ENCODE data around the gene MYH10.
"Not testable (repeated sequence)": the region's sequence is repeated elsewhere in the genome, so short reads cannot be mapped to it uniquely, and the experiment has no call there.

Gene MYH10

DNA sequence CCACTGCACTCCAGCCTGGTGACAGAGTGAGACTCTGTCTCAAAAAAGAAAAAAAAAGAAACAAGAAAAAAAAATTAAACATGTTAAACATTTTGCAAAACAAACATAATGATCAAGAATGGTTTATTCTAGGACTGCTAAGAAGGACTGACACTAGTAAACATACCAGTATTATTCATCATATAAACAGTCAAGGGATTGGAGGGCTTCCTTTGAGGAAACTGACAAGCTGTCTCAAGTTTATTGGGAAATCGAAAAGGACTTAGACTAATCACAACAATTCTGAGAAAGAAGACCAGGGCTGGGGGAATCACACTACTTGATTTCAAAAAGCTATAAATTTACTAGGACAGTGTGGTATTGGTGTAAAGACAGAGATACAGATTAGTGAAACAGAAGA is 75.5 kb downstream of the MYH10 start:
- H3K4me2 ChIP-seq (ENCODE audit: insufficient read depth, low read length): no peak overlapping the region
- H3K79me2 ChIP-seq (ENCODE audit: insufficient read depth, low read length): no peaks in the 10 kb centered on the region
- H3K4me1 ChIP-seq (ENCODE audit: insufficient read depth, low read length): no peaks in the 10 kb centered on the region
- H3K36me3 ChIP-seq (ENCODE audit: insufficient read depth, low read length): peaks cover 45% of the 10 kb centered on the region
- DNase-seq: no peak
- no peak for ATAC-seq (ENCODE audit: insufficient read depth, low read depth)
- no peak overlapping the region for H3K4me3 ChIP-seq (ENCODE audit: low read depth in 1 of 2, low read length in 2 of 2)
- no peak overlapping the region for H3K9ac ChIP-seq (ENCODE audit: low read depth, low read length)
- H3K9me3 ChIP-seq (ENCODE audit: insufficient read depth, low read length, severe bottlenecking): no peaks in the 10 kb centered on the region
- H4K20me1 ChIP-seq (ENCODE audit: insufficient read depth, low read length): no peaks in the 10 kb centered on the region
- H3K27me3 ChIP-seq (ENCODE audit: insufficient read depth, low read length, poor library complexity): no peaks in the 10 kb centered on the region
- no peak overlapping the region for H3K27ac ChIP-seq (ENCODE audit: low read length)
- H2AFZ ChIP-seq (ENCODE audit: low read depth, low read length): no peak overlapping the region
- TF ChIP-seq, protein P1, sequence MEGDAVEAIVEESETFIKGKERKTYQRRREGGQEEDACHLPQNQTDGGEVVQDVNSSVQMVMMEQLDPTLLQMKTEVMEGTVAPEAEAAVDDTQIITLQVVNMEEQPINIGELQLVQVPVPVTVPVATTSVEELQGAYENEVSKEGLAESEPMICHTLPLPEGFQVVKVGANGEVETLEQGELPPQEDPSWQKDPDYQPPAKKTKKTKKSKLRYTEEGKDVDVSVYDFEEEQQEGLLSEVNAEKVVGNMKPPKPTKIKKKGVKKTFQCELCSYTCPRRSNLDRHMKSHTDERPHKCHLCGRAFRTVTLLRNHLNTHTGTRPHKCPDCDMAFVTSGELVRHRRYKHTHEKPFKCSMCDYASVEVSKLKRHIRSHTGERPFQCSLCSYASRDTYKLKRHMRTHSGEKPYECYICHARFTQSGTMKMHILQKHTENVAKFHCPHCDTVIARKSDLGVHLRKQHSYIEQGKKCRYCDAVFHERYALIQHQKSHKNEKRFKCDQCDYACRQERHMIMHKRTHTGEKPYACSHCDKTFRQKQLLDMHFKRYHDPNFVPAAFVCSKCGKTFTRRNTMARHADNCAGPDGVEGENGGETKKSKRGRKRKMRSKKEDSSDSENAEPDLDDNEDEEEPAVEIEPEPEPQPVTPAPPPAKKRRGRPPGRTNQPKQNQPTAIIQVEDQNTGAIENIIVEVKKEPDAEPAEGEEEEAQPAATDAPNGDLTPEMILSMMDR (IDR thresholded peaks at IDR 0.05; ENCODE audit: borderline replicate concordance, extremely low read depth, low read length, poor library complexity, severe bottlenecking): no peak
- no peak for TF ChIP-seq EZH2 (IDR thresholded peaks at IDR 0.05; ENCODE audit: borderline replicate concordance, low read depth, low read length, severe bottlenecking)

DNA sequence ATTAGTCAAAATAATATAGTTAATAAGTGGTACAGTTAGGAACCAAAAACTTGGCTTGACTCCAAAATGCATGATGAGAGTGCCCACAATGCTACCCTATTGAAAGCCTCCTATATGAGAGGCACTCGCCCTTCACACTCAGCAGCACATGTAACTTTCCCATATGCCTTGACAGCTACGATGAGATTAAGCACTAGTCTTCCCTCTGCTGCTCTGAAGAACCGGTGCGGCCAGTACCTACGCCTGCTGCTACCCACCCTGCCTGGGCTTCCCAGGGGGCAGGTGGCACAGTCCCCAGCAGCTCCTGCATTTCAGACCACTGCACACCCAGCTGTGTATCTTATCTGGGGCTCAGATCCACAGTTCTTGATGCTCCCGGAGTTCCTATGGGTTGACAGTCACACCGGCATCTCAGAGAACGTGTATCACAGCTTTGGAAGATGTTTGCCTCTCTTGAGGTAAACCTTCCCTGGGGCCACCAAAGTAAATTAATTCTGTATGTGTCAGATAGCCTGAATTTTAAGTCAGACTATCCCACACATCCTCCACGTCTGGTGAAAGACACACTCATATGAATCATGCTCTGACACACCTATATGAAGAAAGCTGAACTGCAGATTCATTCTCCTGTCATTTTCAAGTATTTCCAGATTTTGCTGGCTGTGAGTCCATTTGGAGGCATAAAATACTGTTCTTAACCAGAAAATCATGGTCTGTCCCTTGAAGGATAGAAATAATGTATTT is 77.8 kb downstream of the MYH10 start:
- Histone ChIP-seq H3K4me3 (ENCODE audit: low read depth in 1 of 2, low read length in 2 of 2) (no peak overlapping the region), H4K20me1 (ENCODE audit: insufficient read depth, low read length) (no peaks in the 10 kb centered on the region), H3K27me3 (ENCODE audit: insufficient read depth, low read length, poor library complexity) (no peaks in the 10 kb centered on the region), H3K36me3 (ENCODE audit: insufficient read depth, low read length) (peaks cover 59% of the 10 kb centered on the region), H3K4me1 (ENCODE audit: insufficient read depth, low read length) (no peaks in the 10 kb centered on the region), H3K79me2 (ENCODE audit: insufficient read depth, low read length) (no peaks in the 10 kb centered on the region), H2AFZ (ENCODE audit: low read depth, low read length) (no peak overlapping the region), H3K27ac (ENCODE audit: low read length) (no peak overlapping the region), H3K9ac (ENCODE audit: low read depth, low read length) (no peak overlapping the region), H3K4me2 (ENCODE audit: insufficient read depth, low read length) (no peak overlapping the region), H3K9me3 (ENCODE audit: insufficient read depth, low read length, severe bottlenecking) (no peaks in the 10 kb centered on the region)
- no peak for ATAC-seq (ENCODE audit: insufficient read depth, low read depth)
- DNase-seq: no peak
- TF ChIP-seq, protein P1 (IDR thresholded peaks at IDR 0.05; ENCODE audit: borderline replicate concordance, extremely low read depth, low read length, poor library complexity, severe bottlenecking): no peak
- TF ChIP-seq EZH2 (IDR thresholded peaks at IDR 0.05; ENCODE audit: borderline replicate concordance, low read depth, low read length, severe bottlenecking): no peak

DNA sequence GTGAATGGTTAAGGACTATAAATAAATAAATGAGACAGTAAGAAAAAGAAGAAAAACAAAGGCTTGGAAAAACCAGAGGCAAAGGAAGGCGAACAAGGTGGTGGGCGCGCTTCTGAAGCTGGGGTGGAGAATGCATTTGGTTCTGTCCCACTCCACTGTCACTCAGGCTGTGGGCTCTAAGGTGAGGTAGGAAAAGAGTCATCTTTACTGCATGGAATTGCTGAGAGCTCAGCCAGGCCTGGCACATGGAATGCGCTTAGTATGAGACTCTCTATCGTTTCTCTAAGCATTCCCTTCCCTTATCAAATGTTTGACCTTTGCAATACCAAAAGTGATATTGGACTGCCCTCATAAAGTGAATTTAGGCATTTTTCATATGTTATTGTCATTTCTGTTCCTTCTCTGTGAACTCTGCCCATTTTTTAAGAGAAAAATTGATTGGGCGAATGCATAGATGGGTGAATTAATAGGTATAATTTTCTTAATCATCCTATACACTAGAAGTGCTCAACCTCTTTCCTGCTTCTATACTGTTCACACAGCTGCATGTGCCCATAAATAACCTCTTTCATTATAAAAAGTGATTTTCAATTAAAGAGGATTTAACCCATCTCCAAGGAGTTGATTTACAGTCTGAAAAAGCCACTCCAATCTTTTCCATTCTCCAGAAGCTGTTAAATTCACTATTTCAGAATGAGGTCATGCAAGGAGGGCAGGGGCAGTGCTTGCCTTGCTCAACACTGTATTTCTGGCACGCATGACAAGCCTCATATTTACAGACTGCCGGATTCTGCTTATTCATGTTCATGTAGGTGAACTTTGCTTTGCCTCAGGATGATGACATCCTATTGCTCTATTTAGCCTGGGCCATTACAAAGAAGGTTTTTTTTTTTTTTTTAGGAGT is 87.7 kb downstream of the MYH10 start:
- H4K20me1 ChIP-seq (ENCODE audit: insufficient read depth, low read length): no peaks in the 10 kb centered on the region
- no peak for ATAC-seq (ENCODE audit: insufficient read depth, low read depth)
- H3K36me3 ChIP-seq (ENCODE audit: insufficient read depth, low read length): peaks cover 90% of the 10 kb centered on the region

DNA sequence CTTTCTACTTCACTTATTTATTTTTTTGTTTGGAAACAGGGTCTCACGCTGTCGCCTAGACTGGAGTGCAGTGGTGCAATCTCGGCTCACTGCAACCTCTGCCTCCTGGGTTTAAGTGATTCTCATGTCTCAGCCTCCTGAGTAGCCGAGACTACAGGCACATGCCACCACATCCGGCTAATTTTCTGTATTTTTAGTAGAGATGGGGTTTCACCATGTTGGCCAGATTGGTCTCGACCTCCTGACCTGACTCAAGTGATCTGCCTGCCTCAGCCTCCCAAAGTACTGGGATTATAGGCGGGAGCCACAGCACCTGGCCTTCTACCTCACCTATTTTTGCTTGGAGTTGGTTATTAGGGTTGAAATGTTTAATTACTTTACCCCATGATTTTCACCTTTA is 90.5 kb downstream of the MYH10 start:
- not testable (repeated sequence) for H3K27ac ChIP-seq (ENCODE audit: low read length); H2AFZ ChIP-seq (ENCODE audit: low read depth, low read length); H3K27me3 ChIP-seq (ENCODE audit: insufficient read depth, low read length, poor library complexity); H3K4me3 ChIP-seq (ENCODE audit: low read depth in 1 of 2, low read length in 2 of 2); H3K4me2 ChIP-seq (ENCODE audit: insufficient read depth, low read length); H4K20me1 ChIP-seq (ENCODE audit: insufficient read depth, low read length); ATAC-seq (ENCODE audit: insufficient read depth, low read depth); H3K9ac ChIP-seq (ENCODE audit: low read depth, low read length); H3K4me1 ChIP-seq (ENCODE audit: insufficient read depth, low read length); H3K9me3 ChIP-seq (ENCODE audit: insufficient read depth, low read length, severe bottlenecking); H3K79me2 ChIP-seq (ENCODE audit: insufficient read depth, low read length); DNase-seq
- peaks cover 92% of the 10 kb centered on the region for H3K36me3 ChIP-seq (ENCODE audit: insufficient read depth, low read length)

More for the DNA sequence above, 87.7 kb downstream of the MYH10 start:
- TF ChIP-seq, protein P1 (IDR thresholded peaks at IDR 0.05; ENCODE audit: borderline replicate concordance, extremely low read depth, low read length, poor library complexity, severe bottlenecking): no peak
- no peak for TF ChIP-seq EZH2 (IDR thresholded peaks at IDR 0.05; ENCODE audit: borderline replicate concordance, low read depth, low read length, severe bottlenecking)
- Histone ChIP-seq H3K4me2 (ENCODE audit: insufficient read depth, low read length) (no peak overlapping the region), H3K9me3 (ENCODE audit: insufficient read depth, low read length, severe bottlenecking) (no peaks in the 10 kb centered on the region), H3K27ac (ENCODE audit: low read length) (no peak overlapping the region), H3K4me1 (ENCODE audit: insufficient read depth, low read length) (no peaks in the 10 kb centered on the region), H2AFZ (ENCODE audit: low read depth, low read length) (no peak overlapping the region), H3K27me3 (ENCODE audit: insufficient read depth, low read length, poor library complexity) (no peaks in the 10 kb centered on the region), H3K4me3 (ENCODE audit: low read depth in 1 of 2, low read length in 2 of 2) (no peak overlapping the region), H3K79me2 (ENCODE audit: insufficient read depth, low read length) (no peaks in the 10 kb centered on the region), H3K9ac (ENCODE audit: low read depth, low read length) (no peak overlapping the region)
- no peak for DNase-seq

Data from DND-41 (cell line).